Hepatocyte (in vitro differentiated cells): Measurements from ENCODE around the gene SEPTIN10. TPM values are rescaled to one million over a fixed set of nuclear protein-coding genes. Genes with fewer than 3 reads are reported as not detected.

ENCODE experiments used
- DNase-seq: peaks from one replicate; pipeline ENCODE4 v3.0.0-alpha.2; 2016; ENCODE audit warnings: low spot score
- H2AFZ ChIP-seq: fragments of 200-600 bp; sonication (generic); 2 replicates; pipeline ENCODE4 v1.6.0; 2016; ENCODE audit warnings: antibody characterized with exemption, mild to moderate bottlenecking
- H3K27ac ChIP-seq: fragments of 200-600 bp; sonication (generic); 2 replicates; pipeline ENCODE4 v1.5.1; 2016; ENCODE audit warnings: mild to moderate bottlenecking
- H3K27me3 ChIP-seq: fragments of 200-600 bp; sonication (generic); 2 replicates; pipeline ENCODE4 v1.6.1; 2016
- H3K36me3 ChIP-seq: fragments of 200-600 bp; sonication (generic); replicated peaks from 2 replicates; pipeline ENCODE4 v1.5.1; 2016; ENCODE audit warnings: low read depth; ENCODE audit not compliant: insufficient read depth
- H3K4me1 ChIP-seq: fragments of 200-600 bp; sonication (generic); 2 replicates; pipeline ENCODE4 v1.5.1; 2016; ENCODE audit warnings: mild to moderate bottlenecking, moderate library complexity; ENCODE audit not compliant: insufficient read depth
- H3K4me2 ChIP-seq: fragments of 200-600 bp; sonication (generic); 2 replicates; pipeline ENCODE4 v1.6.0; 2016
- H3K4me3 ChIP-seq: fragments of 200-600 bp; sonication (generic); 2 replicates; pipeline ENCODE4 v1.5.1; 2016; ENCODE audit warnings: mild to moderate bottlenecking
- H3K79me2 ChIP-seq: fragments of 200-600 bp; sonication (generic); 2 replicates; pipeline ENCODE4 v1.6.0; 2017; ENCODE audit warnings: mild to moderate bottlenecking
- H3K9me2 ChIP-seq: fragments of 200-600 bp; sonication (generic); replicated peaks from 2 replicates; pipeline ENCODE4 v1.6.0; 2017; ENCODE audit warnings: mild to moderate bottlenecking; ENCODE audit not compliant: insufficient read depth
- H3K9me3 ChIP-seq: fragments of 200-600 bp; sonication (generic); 2 replicates; pipeline ENCODE4 v1.5.1; 2016; ENCODE audit warnings: low read depth, mild to moderate bottlenecking
- H4K20me1 ChIP-seq: fragments of 200-600 bp; sonication (generic); 2 replicates; pipeline ENCODE4 v1.6.0; 2016; ENCODE audit warnings: mild to moderate bottlenecking; ENCODE audit not compliant: insufficient read depth, poor library complexity, severe bottlenecking
- CTCF ChIP-seq: fragments of 200-600 bp; sonication (generic); IDR thresholded peaks from 2 replicates; pipeline ENCODE4 v1.5.1; 2016; ENCODE audit warnings: antibody characterized with exemption, mild to moderate bottlenecking; ENCODE audit not compliant: poor library complexity
- EZH2 ChIP-seq: fragments of 200-600 bp; sonication (generic); IDR thresholded peaks from 2 replicates; pipeline ENCODE4 v1.6.1; 2016; ENCODE audit warnings: antibody characterized with exemption, mild to moderate bottlenecking, borderline replicate concordance
- EZH2phosphoT487 ChIP-seq: fragments of 200-600 bp; sonication (generic); IDR thresholded peaks from one replicate; pipeline ENCODE4 v1.6.1; 2018; ENCODE audit warnings: antibody characterized with exemption, mild to moderate bottlenecking, low read depth, moderate library complexity; ENCODE audit not compliant: unreplicated experiment, severe bottlenecking
- WGBS: methylation state at CpG from one replicate; pipeline ENCODE4 v1.1.6; 2016; ENCODE audit warnings: low lambda C conversion rate; ENCODE audit errors: missing lambda C conversion rate; 5-methylcytosine and 5-hydroxymethylcytosine counted together
- polyA plus RNA-seq: library from polyadenylated mRNA; unstranded; fragments of >200 nt; fragmentation: Nextera tagmentation; extraction: Ambion mirVana; gene quantifications from 2 replicates; pipeline ENCODE4 v1.2.1, GENCODE V29; 2016
- total RNA-seq: library from RNA; depleted of rRNA; stranded (reverse); fragments of >200 nt; gene quantifications from 2 replicates; pipeline ENCODE4 v1.2.3, GENCODE V29; 2014

SEPTIN10 gene
- total and polyA plus RNA-seq, 2 experiments from 2014 or later, result 38.7 to 58.7 TPM

- no peak overlapping the region for H3K27ac ChIP-seq
- H3K4me2 ChIP-seq, result no peak overlapping the region
- no peaks in the 10 kb centered on the region for H3K4me1 ChIP-seq
- no peak overlapping the region for H3K4me3 ChIP-seq
- no peak overlapping the region for H2AFZ ChIP-seq
- TF ChIP-seq EZH2phosphoT487 (no peak), CTCF (no peak), EZH2 (no peak)
- no peaks in the 10 kb centered on the region for H3K9me2 ChIP-seq
- DNase-seq, result peak; percentile 45
- 46% methylated on average over 2 of the region's 2 CpGs for WGBS
- H4K20me1 ChIP-seq, result no peaks in the 10 kb centered on the region
- no peaks in the 10 kb centered on the region for H3K9me3 ChIP-seq
- no peaks in the 10 kb centered on the region for H3K79me2 ChIP-seq
- no peaks in the 10 kb centered on the region for H3K36me3 ChIP-seq
- H3K27me3 ChIP-seq, result no peaks in the 10 kb centered on the region
Observed at GRCh38 chr2:109554758-109555157, 59.0 kb downstream of the SEPTIN10 start.

- DNase-seq, result no peak
- no peak overlapping the region for H3K4me3 ChIP-seq
- H3K4me1 ChIP-seq, result no peaks in the 10 kb centered on the region
- no peaks in the 10 kb centered on the region for H3K36me3 ChIP-seq
- H3K4me2 ChIP-seq, result no peak overlapping the region
- H4K20me1 ChIP-seq, result no peaks in the 10 kb centered on the region
- no peak overlapping the region for H2AFZ ChIP-seq
- no peaks in the 10 kb centered on the region for H3K79me2 ChIP-seq
- TF ChIP-seq EZH2, result no peak
- TF ChIP-seq EZH2phosphoT487, result no peak
- TF ChIP-seq CTCF, result no peak
- 93% methylated on average over 4 of the region's 4 CpGs for WGBS
- no peaks in the 10 kb centered on the region for H3K27me3 ChIP-seq
- H3K9me3 ChIP-seq, result no peaks in the 10 kb centered on the region
- no peaks in the 10 kb centered on the region for H3K9me2 ChIP-seq
- no peak overlapping the region for H3K27ac ChIP-seq
Observed at GRCh38 chr2:109549016-109549590, 64.7 kb downstream of the SEPTIN10 start.

- Histone ChIP-seq H3K9me2 (no peaks in the 10 kb centered on the region), H3K27ac (no peak overlapping the region), H3K4me1 (no peaks in the 10 kb centered on the region), H3K79me2 (no peaks in the 10 kb centered on the region), H3K9me3 (no peaks in the 10 kb centered on the region), H3K4me3 (no peak overlapping the region), H3K4me2 (no peak overlapping the region), H3K36me3 (no peaks in the 10 kb centered on the region), H2AFZ (no peak overlapping the region), H4K20me1 (no peaks in the 10 kb centered on the region), H3K27me3 (no peaks in the 10 kb centered on the region)
- TF ChIP-seq EZH2 (no peak), CTCF (no peak), EZH2phosphoT487 (no peak)
- DNase-seq, result no peak
- 90% methylated on average over 2 of the region's 2 CpGs for WGBS
Observed at GRCh38 chr2:109547280-109547679, 66.5 kb downstream of the SEPTIN10 start.
